ENCODE measurements around the gene AIF1L.

GRCh38 chr9:131148276-131148675 lies 51.9 kb downstream of the AIF1L start:
- TF ChIP-seq CTCF (IDR thresholded peaks at IDR 0.05) (no peak), EZH2 (IDR thresholded peaks at IDR 0.05; ENCODE audit: borderline replicate concordance, insufficient read depth, low read depth, low read length, poor library complexity, severe bottlenecking) (no peak)
